ENCODE measurements around the gene ADCY5.

Gene ADCY5

GRCh38 chr3:123371859-123372685 is 76.8 kb downstream of the ADCY5 start:
- no peaks in the 10 kb centered on the region for H3K9me2 ChIP-seq (ENCODE audit: low read depth, low read length)
- H3F3A ChIP-seq (ENCODE audit: insufficient read depth, low read length), result no peaks in the 10 kb centered on the region
- H4K20me1 ChIP-seq (ENCODE audit: insufficient read depth, low read length), result no peaks in the 10 kb centered on the region
- H3K9me3 ChIP-seq (ENCODE audit: low read length), result no peaks in the 10 kb centered on the region
- no peak for TF ChIP-seq EZH2 (IDR thresholded peaks at IDR 0.05; ENCODE audit: borderline replicate concordance, low read length)
- TF ChIP-seq CTCF (IDR thresholded peaks at IDR 0.05; ENCODE audit: low read length), result no peak
- no peak overlapping the region for H3K4me2 ChIP-seq (ENCODE audit: low read length)
- H3K4me1 ChIP-seq (ENCODE audit: insufficient read depth, low read length, severe bottlenecking), result no peaks in the 10 kb centered on the region
- no peak overlapping the region for H3K9ac ChIP-seq (ENCODE audit: low read length)
- H3K27ac ChIP-seq (ENCODE audit: low read depth, low read length, poor library complexity, severe bottlenecking), result no peak overlapping the region
- no peaks in the 10 kb centered on the region for H3K79me2 ChIP-seq (ENCODE audit: insufficient read depth, low read length)
- no peaks in the 10 kb centered on the region for H3K36me3 ChIP-seq (ENCODE audit: insufficient read depth, low read length)
- no peaks in the 10 kb centered on the region for H3K27me3 ChIP-seq (ENCODE audit: insufficient read depth, low read length)
- H2AFZ ChIP-seq (ENCODE audit: low read length), result no peak overlapping the region
- no peak overlapping the region for H3K4me3 ChIP-seq (ENCODE audit: low read depth, low read length, poor library complexity, severe bottlenecking)

GRCh38 chr3:123371426-123371825 is 77.5 kb downstream of the ADCY5 start:
- Histone ChIP-seq H3K4me3 (ENCODE audit: low read depth, low read length, poor library complexity, severe bottlenecking) (no peak overlapping the region), H3K27ac (ENCODE audit: low read depth, low read length, poor library complexity, severe bottlenecking) (no peak overlapping the region), H3K4me2 (ENCODE audit: low read length) (no peak overlapping the region), H3K79me2 (ENCODE audit: insufficient read depth, low read length) (no peaks in the 10 kb centered on the region), H3K4me1 (ENCODE audit: insufficient read depth, low read length, severe bottlenecking) (no peaks in the 10 kb centered on the region), H3F3A (ENCODE audit: insufficient read depth, low read length) (no peaks in the 10 kb centered on the region), H4K20me1 (ENCODE audit: insufficient read depth, low read length) (no peaks in the 10 kb centered on the region), H3K9me2 (ENCODE audit: low read depth, low read length) (no peaks in the 10 kb centered on the region), H2AFZ (ENCODE audit: low read length) (no peak overlapping the region), H3K9me3 (ENCODE audit: low read length) (no peaks in the 10 kb centered on the region), H3K27me3 (ENCODE audit: insufficient read depth, low read length) (no peaks in the 10 kb centered on the region), H3K36me3 (ENCODE audit: insufficient read depth, low read length) (no peaks in the 10 kb centered on the region), H3K9ac (ENCODE audit: low read length) (no peak overlapping the region)
- TF ChIP-seq CTCF (IDR thresholded peaks at IDR 0.05; ENCODE audit: low read length) (no peak), EZH2 (IDR thresholded peaks at IDR 0.05; ENCODE audit: borderline replicate concordance, low read length) (no peak)

GRCh38 chr3:123370819-123371218 is 78.1 kb downstream of the ADCY5 start:
- H3K27ac ChIP-seq (ENCODE audit: low read depth, low read length, poor library complexity, severe bottlenecking), result no peak overlapping the region
- H3K4me1 ChIP-seq (ENCODE audit: insufficient read depth, low read length, severe bottlenecking), result no peaks in the 10 kb centered on the region
- no peaks in the 10 kb centered on the region for H4K20me1 ChIP-seq (ENCODE audit: insufficient read depth, low read length)
- H3K79me2 ChIP-seq (ENCODE audit: insufficient read depth, low read length), result no peaks in the 10 kb centered on the region
- no peaks in the 10 kb centered on the region for H3K36me3 ChIP-seq (ENCODE audit: insufficient read depth, low read length)
- no peak overlapping the region for H2AFZ ChIP-seq (ENCODE audit: low read length)
- no peaks in the 10 kb centered on the region for H3F3A ChIP-seq (ENCODE audit: insufficient read depth, low read length)
- TF ChIP-seq CTCF (IDR thresholded peaks at IDR 0.05; ENCODE audit: low read length) (no peak), EZH2 (IDR thresholded peaks at IDR 0.05; ENCODE audit: borderline replicate concordance, low read length) (no peak)
- no peaks in the 10 kb centered on the region for H3K9me2 ChIP-seq (ENCODE audit: low read depth, low read length)
- H3K9me3 ChIP-seq (ENCODE audit: low read length), result no peaks in the 10 kb centered on the region
- H3K9ac ChIP-seq (ENCODE audit: low read length), result no peak overlapping the region
- no peak overlapping the region for H3K4me2 ChIP-seq (ENCODE audit: low read length)
- no peaks in the 10 kb centered on the region for H3K27me3 ChIP-seq (ENCODE audit: insufficient read depth, low read length)
- H3K4me3 ChIP-seq (ENCODE audit: low read depth, low read length, poor library complexity, severe bottlenecking), result no peak overlapping the region

Measured in OCI-LY1 (cell line).